SK-N-SH treated with all-trans-retinoic acid at 6 μM for 48 hours (cell line): ENCODE data around the gene PANX1.

Experiments used
- ATAC-seq: fragments of 200-7000 bp; cut with Tn5 transposase; 3 replicates; pipeline ENCODE4 v1.9.1; 2020; ENCODE audit warnings: mild to moderate bottlenecking, moderate library complexity
- ARNTL ChIP-seq: fragments of 450-650 bp; formaldehyde crosslinking; IDR thresholded peaks from 2 replicates; pipeline ENCODE4 v1.5.0; 2020; ENCODE audit warnings: low read depth, mild to moderate bottlenecking, moderate library complexity, borderline replicate concordance
- BACH2 ChIP-seq: fragments of 250-450 bp; sonication (Bioruptor Pico); IDR thresholded peaks from 2 replicates; pipeline ENCODE4 v1.9.0; 2021; ENCODE audit warnings: mild to moderate bottlenecking, borderline replicate concordance
- CREB5 ChIP-seq: fragments of 250-450 bp; sonication (Bioruptor Pico); IDR thresholded peaks from 2 replicates; pipeline ENCODE4 v1.5.1; 2020; ENCODE audit warnings: low read depth, mild to moderate bottlenecking, moderate library complexity
- CSDC2 ChIP-seq: fragments of 250-450 bp; sonication (Bioruptor Pico); IDR thresholded peaks from 2 replicates; pipeline ENCODE4 v1.5.0; 2020; ENCODE audit warnings: mild to moderate bottlenecking, moderate library complexity
- ESRRG ChIP-seq: fragments of 250-450 bp; sonication (Bioruptor Pico); IDR thresholded peaks from 2 replicates; pipeline ENCODE4 v1.6.1; 2021; ENCODE audit warnings: mild to moderate bottlenecking
- GLIS3 ChIP-seq: fragments of 250-450 bp; sonication (Bioruptor Pico); IDR thresholded peaks from 2 replicates; pipeline ENCODE4 v1.5.0; 2020; ENCODE audit warnings: mild to moderate bottlenecking, moderate library complexity
- ISL1 ChIP-seq: fragments of 250-450 bp; sonication (Bioruptor Pico); IDR thresholded peaks from 2 replicates; pipeline ENCODE4 v2.1.2; 2022; ENCODE audit warnings: mild to moderate bottlenecking, moderate library complexity
- OSR1 ChIP-seq: fragments of 250-450 bp; sonication (Bioruptor Pico); IDR thresholded peaks from 2 replicates; pipeline ENCODE4 v1.8.0; 2022; ENCODE audit warnings: moderate library complexity, mild to moderate bottlenecking, inconsistent platforms
- POU6F1 ChIP-seq: fragments of 250-450 bp; sonication (Bioruptor Pico); IDR thresholded peaks from 2 replicates; pipeline ENCODE4 v1.8.0; 2021; ENCODE audit warnings: low read depth, mild to moderate bottlenecking, moderate library complexity, borderline replicate concordance
- PPARA ChIP-seq: fragments of 250-450 bp; sonication (Bioruptor Pico); IDR thresholded peaks from 2 replicates; pipeline ENCODE4 v1.5.0; 2020; ENCODE audit warnings: mild to moderate bottlenecking, borderline replicate concordance
- RARB ChIP-seq: fragments of 250-450 bp; sonication (Bioruptor Pico); IDR thresholded peaks from 2 replicates; pipeline ENCODE4 v1.8.0; 2021; ENCODE audit warnings: mild to moderate bottlenecking, moderate library complexity
- SNAI2 ChIP-seq: fragments of 250-450 bp; sonication (Bioruptor Pico); IDR thresholded peaks from 2 replicates; pipeline ENCODE4 v1.5.0; 2020; ENCODE audit warnings: mild to moderate bottlenecking, moderate library complexity
- TCF4 ChIP-seq: fragments of 250-450 bp; sonication (Bioruptor Pico); IDR thresholded peaks from 2 replicates; pipeline ENCODE4 v1.8.0; 2021; ENCODE audit warnings: mild to moderate bottlenecking, moderate library complexity, borderline replicate concordance
- TOX ChIP-seq: fragments of 250-450 bp; sonication (Bioruptor Pico); IDR thresholded peaks from 2 replicates; pipeline ENCODE4 v1.8.0; 2021; ENCODE audit warnings: mild to moderate bottlenecking, moderate library complexity, borderline replicate concordance
- TSHZ2 ChIP-seq: fragments of 250-450 bp; sonication (Bioruptor Pico); IDR thresholded peaks from 2 replicates; pipeline ENCODE4 v1.5.0; 2020; ENCODE audit warnings: mild to moderate bottlenecking, moderate library complexity
- ZC3H10 ChIP-seq: fragments of 250-450 bp; sonication (Bioruptor Pico); IDR thresholded peaks from 2 replicates; pipeline ENCODE4 v1.5.1; 2021; ENCODE audit warnings: mild to moderate bottlenecking, moderate library complexity
- ZFP3 ChIP-seq: fragments of 250-450 bp; sonication (Bioruptor Pico); IDR thresholded peaks from 2 replicates; pipeline ENCODE4 v1.5.0; 2020; ENCODE audit warnings: mild to moderate bottlenecking, moderate library complexity
- ZFP30 ChIP-seq: fragments of 450-650 bp; formaldehyde crosslinking; IDR thresholded peaks from 2 replicates; pipeline ENCODE4 v1.5.0; 2022; ENCODE audit warnings: mild to moderate bottlenecking, moderate library complexity
- ZNF565 ChIP-seq: fragments of 450-650 bp; formaldehyde crosslinking; conservative IDR thresholded peaks from 2 replicates; pipeline ENCODE4 v1.5.0; 2020; ENCODE audit warnings: low read depth, mild to moderate bottlenecking, moderate library complexity
- ZNF70 ChIP-seq: fragments of 450-650 bp; formaldehyde crosslinking; IDR thresholded peaks from 2 replicates; pipeline ENCODE4 v1.5.0; 2020; ENCODE audit warnings: mild to moderate bottlenecking, moderate library complexity
- ZNF8 ChIP-seq: fragments of 450-650 bp; formaldehyde crosslinking; IDR thresholded peaks from 2 replicates; pipeline ENCODE4 v1.5.0; 2020; ENCODE audit warnings: mild to moderate bottlenecking, moderate library complexity
- TF ChIP-seq, protein P1 (sequence below): fragments of 250-450 bp; sonication (Bioruptor Pico); IDR thresholded peaks from 2 replicates; pipeline ENCODE4 v1.5.1; 2021; ENCODE audit warnings: mild to moderate bottlenecking, moderate library complexity
- TF ChIP-seq, protein P2 (sequence below): fragments of 250-450 bp; sonication (Bioruptor Pico); IDR thresholded peaks from 2 replicates; pipeline ENCODE4 v1.8.0; 2020; ENCODE audit warnings: mild to moderate bottlenecking, moderate library complexity, borderline replicate concordance

PANX1 gene

GRCh38 chr11:94181526-94181925, 52.9 kb downstream of the PANX1 start:
- ATAC-seq = no peak
- TF ChIP-seq CSDC2 = no peak
- TF ChIP-seq, protein P1, sequence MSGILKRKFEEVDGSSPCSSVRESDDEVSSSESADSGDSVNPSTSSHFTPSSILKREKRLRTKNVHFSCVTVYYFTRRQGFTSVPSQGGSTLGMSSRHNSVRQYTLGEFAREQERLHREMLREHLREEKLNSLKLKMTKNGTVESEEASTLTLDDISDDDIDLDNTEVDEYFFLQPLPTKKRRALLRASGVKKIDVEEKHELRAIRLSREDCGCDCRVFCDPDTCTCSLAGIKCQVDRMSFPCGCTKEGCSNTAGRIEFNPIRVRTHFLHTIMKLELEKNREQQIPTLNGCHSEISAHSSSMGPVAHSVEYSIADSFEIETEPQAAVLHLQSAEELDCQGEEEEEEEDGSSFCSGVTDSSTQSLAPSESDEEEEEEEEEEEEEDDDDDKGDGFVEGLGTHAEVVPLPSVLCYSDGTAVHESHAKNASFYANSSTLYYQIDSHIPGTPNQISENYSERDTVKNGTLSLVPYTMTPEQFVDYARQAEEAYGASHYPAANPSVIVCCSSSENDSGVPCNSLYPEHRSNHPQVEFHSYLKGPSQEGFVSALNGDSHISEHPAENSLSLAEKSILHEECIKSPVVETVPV (CRISPR knock-in tag) = no peak
- no peak for TF ChIP-seq ZFP30 (CRISPR knock-in tag)
- TF ChIP-seq OSR1 (CRISPR knock-in tag) = no peak
- no peak for TF ChIP-seq TCF4 (CRISPR knock-in tag)
- no peak for TF ChIP-seq RARB (CRISPR knock-in tag)
- no peak for TF ChIP-seq ZNF8 (CRISPR knock-in tag)
- no peak for TF ChIP-seq ESRRG (CRISPR knock-in tag)
- TF ChIP-seq ZFP3 (CRISPR knock-in tag) = no peak
- no peak for TF ChIP-seq SNAI2
- TF ChIP-seq ISL1 = no peak
- TF ChIP-seq, protein P2, sequence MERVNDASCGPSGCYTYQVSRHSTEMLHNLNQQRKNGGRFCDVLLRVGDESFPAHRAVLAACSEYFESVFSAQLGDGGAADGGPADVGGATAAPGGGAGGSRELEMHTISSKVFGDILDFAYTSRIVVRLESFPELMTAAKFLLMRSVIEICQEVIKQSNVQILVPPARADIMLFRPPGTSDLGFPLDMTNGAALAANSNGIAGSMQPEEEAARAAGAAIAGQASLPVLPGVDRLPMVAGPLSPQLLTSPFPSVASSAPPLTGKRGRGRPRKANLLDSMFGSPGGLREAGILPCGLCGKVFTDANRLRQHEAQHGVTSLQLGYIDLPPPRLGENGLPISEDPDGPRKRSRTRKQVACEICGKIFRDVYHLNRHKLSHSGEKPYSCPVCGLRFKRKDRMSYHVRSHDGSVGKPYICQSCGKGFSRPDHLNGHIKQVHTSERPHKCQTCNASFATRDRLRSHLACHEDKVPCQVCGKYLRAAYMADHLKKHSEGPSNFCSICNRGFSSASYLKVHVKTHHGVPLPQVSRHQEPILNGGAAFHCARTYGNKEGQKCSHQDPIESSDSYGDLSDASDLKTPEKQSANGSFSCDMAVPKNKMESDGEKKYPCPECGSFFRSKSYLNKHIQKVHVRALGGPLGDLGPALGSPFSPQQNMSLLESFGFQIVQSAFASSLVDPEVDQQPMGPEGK (CRISPR knock-in tag) = no peak
- no peak for TF ChIP-seq BACH2 (CRISPR knock-in tag)
- no peak for TF ChIP-seq TSHZ2 (CRISPR knock-in tag)
- TF ChIP-seq GLIS3 (CRISPR knock-in tag) = no peak
- TF ChIP-seq ZNF565 (CRISPR knock-in tag) = no peak
- TF ChIP-seq ZC3H10 (CRISPR knock-in tag) = no peak

- no peak for ATAC-seq
- TF ChIP-seq CSDC2 (no peak), POU6F1 (no peak), GLIS3 (CRISPR knock-in tag) (no peak), BACH2 (CRISPR knock-in tag) (no peak), ESRRG (CRISPR knock-in tag) (no peak), SNAI2 (no peak), ZNF565 (CRISPR knock-in tag) (no peak), ZFP30 (CRISPR knock-in tag) (no peak), ZNF70 (no peak), ARNTL (no peak), ISL1 (no peak), OSR1 (CRISPR knock-in tag) (no peak), PPARA (CRISPR knock-in tag) (no peak), RARB (CRISPR knock-in tag) (no peak), CREB5 (CRISPR knock-in tag) (no peak), ZFP3 (CRISPR knock-in tag) (no peak)
Measured at GRCh38 chr11:94181943-94182342, 53.3 kb downstream of the PANX1 start.

DNA sequence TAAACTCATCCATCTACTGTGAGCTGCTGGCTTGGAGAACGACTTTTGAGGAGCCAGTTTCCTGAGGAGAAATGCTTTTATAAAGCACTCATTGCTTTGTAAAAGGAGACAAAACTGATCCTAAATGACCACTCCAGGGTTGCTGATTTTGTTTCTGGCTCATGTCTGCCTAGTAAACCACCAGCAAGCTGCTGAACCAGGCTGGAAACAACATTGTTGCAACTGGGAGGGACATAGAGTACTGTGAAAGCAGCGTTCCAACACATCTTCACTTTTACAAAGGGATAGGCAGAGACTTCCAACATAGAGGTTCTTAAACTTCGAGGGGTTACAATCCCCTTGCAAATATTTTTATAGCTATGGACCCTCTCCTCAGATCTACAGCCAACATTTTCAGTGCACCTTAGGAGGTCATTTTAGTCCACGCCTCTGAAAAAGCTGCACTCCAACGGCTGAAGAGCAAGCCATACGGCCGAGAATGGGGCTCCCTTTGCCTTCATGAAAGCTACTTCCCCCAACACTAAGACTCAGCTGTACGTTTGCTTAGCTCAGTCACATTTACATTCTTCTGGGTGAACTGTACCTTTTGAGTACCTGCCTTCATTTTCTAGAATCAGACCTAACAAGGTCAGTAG, 54.7 kb downstream of the PANX1 start:
- TF ChIP-seq TOX (CRISPR knock-in tag) = no peak
- TF ChIP-seq ZFP30 (CRISPR knock-in tag) = no peak
- TF ChIP-seq RARB (CRISPR knock-in tag) = no peak
- no peak for TF ChIP-seq ZFP3 (CRISPR knock-in tag)
- TF ChIP-seq ARNTL = no peak
- no peak for TF ChIP-seq TCF4 (CRISPR knock-in tag)

More for the DNA sequence above, 54.7 kb downstream of the PANX1 start:
- no peak for ATAC-seq
